Measurements from ENCODE around the gene STMN3. TPM values are rescaled to one million over a fixed set of nuclear protein-coding genes. Genes with fewer than 3 reads are reported as not detected.

The STMN3 gene
- total RNA-seq, 2 donors from 2014 or later: 2.5 to 5.3 TPM

- Histone ChIP-seq H3K9ac (ENCODE audit: low read depth in 2 of 2, low read length in 2 of 2) (peak overlapping the region in 1 of 2 donors; percentile 50), H3K9me3 (no peaks in the 10 kb centered on the region), H3K4me1 (peaks cover 36% of the 10 kb centered on the region), H3K27ac (peak overlapping the region; percentile 83), H3K27me3 (no peaks in the 10 kb centered on the region), H3K4me3 (peak overlapping the region; percentile 26), H3K36me3 (no peaks in the 10 kb centered on the region)
- TF ChIP-seq, protein P1, sequence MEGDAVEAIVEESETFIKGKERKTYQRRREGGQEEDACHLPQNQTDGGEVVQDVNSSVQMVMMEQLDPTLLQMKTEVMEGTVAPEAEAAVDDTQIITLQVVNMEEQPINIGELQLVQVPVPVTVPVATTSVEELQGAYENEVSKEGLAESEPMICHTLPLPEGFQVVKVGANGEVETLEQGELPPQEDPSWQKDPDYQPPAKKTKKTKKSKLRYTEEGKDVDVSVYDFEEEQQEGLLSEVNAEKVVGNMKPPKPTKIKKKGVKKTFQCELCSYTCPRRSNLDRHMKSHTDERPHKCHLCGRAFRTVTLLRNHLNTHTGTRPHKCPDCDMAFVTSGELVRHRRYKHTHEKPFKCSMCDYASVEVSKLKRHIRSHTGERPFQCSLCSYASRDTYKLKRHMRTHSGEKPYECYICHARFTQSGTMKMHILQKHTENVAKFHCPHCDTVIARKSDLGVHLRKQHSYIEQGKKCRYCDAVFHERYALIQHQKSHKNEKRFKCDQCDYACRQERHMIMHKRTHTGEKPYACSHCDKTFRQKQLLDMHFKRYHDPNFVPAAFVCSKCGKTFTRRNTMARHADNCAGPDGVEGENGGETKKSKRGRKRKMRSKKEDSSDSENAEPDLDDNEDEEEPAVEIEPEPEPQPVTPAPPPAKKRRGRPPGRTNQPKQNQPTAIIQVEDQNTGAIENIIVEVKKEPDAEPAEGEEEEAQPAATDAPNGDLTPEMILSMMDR (IDR thresholded peaks at IDR 0.05): no peak
- intact Hi-C loops (cut with DNase I): no loop called here
- DNase-seq: peak; percentile 59
Observed at GRCh38 chr20:63690898-63691710, 37.9 kb upstream of the STMN3 start.

DNA sequence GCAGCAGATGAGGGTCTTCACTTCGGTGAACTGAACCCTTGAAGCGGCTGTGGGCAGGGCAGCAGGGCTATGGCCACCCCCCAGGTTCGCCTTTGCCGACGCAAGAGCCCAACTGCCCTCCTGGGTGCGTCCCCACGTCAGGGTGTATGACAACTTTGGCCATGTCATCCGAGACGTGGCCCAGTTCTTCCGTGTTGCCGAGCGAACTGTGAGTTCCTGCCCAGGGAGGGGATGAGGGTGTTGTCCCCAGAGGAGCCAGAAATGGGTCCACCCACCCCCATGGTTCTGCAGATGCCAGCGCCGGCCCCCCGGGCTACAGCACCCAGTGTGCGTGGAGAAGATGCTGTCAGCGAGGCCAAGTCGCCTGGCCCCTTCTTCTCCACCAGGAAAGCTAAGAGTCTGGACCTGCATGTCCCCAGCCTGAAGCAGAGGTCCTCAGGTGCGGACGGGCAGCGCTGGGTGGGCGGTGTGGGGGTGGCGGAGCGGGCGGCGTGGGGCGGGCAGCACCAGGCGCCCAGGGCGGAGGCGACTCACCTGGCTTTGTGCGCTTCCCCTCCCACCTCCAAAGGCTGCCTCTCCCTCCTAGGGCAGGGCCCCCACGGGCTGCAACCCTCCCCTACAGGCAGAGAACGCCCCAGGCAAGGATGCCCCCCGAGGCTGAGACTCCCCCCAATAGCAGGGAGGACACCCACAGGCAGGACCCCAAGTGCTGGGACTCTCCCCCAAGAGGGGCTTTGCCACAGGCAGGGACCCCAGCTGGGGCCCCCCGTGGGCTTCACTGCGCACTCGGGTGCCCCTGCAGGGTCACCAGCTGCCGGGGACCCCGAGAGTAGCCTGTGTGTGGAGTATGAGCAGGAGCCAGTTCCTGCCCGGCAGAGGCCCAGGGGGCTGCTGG is 37.0 kb upstream of the STMN3 start:
- Histone ChIP-seq H3K36me3 (no peaks in the 10 kb centered on the region), H3K9ac (ENCODE audit: low read depth in 2 of 2, low read length in 2 of 2) (peak overlapping the region; percentile 12 to 31), H3K9me3 (no peaks in the 10 kb centered on the region), H3K4me1 (peaks cover 33% of the 10 kb centered on the region), H3K4me3 (peak overlapping the region; percentile 26), H3K27me3 (no peaks in the 10 kb centered on the region), H3K27ac (peak overlapping the region; percentile 83)
- TF ChIP-seq, protein P1 (IDR thresholded peaks at IDR 0.05): no peak
- DNase-seq: no peak
- intact Hi-C loops (cut with DNase I): no loop called here

GRCh38 chr20:63689046-63690002 is 36.1 kb upstream of the STMN3 start:
- H3K27ac ChIP-seq: peak overlapping the region; percentile 83

DNA sequence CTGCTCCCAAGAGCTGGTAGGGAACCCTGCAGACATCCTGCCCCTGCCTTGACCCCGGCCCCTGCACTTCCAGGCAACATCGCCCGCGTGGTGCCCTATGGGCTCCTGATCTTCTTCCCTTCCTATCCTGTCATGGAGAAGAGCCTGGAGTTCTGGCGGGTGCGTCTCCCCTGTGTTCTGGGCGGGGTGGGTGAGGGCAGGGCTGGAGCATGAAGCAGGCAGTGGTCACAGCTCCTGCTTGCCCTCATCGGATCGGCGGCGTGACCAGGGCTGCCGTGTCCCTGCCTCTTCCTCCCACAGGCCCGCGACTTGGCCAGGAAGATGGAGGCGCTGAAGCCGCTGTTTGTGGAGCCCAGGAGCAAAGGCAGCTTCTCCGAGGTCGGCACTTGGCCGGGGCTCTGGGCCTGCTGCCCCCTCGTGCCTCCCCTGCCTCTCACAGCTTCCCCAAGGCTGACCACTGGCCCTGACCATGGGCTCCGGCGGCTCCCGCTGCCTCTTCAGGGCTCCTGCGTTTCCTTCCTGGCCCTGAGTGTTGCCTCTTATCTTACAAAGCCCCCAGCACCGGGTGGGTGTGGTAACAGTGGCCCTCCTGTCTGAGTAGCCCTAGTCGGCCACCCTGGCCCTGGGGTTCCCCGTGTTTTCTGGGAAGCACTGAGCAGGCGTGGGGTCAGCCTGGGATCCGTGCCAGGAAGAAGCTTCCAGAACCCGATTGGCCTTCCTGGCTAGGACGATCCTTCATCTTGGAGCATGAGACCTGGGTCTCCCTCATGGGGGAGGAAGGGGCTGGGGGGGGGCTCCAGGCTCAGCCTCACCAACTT is 35.2 kb upstream of the STMN3 start:
- intact Hi-C loops (cut with DNase I): no loop called here
- Histone ChIP-seq H3K36me3 (no peaks in the 10 kb centered on the region), H3K9me3 (no peaks in the 10 kb centered on the region), H3K27me3 (no peaks in the 10 kb centered on the region), H3K9ac (ENCODE audit: low read depth in 2 of 2, low read length in 2 of 2) (peak overlapping the region in 1 of 2 donors; percentile 41), H3K4me1 (peaks cover 33% of the 10 kb centered on the region), H3K4me3 (no peak overlapping the region), H3K27ac (peak overlapping the region; percentile 82)
- TF ChIP-seq, protein P1 (IDR thresholded peaks at IDR 0.05): no peak
- no peak for DNase-seq

More at GRCh38 chr20:63689046-63690002, 36.1 kb upstream of the STMN3 start:
- TF ChIP-seq, protein P1 (IDR thresholded peaks at IDR 0.05): no peak
- H3K4me1 ChIP-seq: peaks cover 33% of the 10 kb centered on the region
- no peaks in the 10 kb centered on the region for H3K9me3 ChIP-seq
- H3K36me3 ChIP-seq: no peaks in the 10 kb centered on the region
- peak overlapping the region in 1 of 2 donors; percentile 12 for H3K9ac ChIP-seq (ENCODE audit: low read depth in 2 of 2, low read length in 2 of 2)
- peak overlapping the region; percentile 26 for H3K4me3 ChIP-seq
- H3K27me3 ChIP-seq: no peaks in the 10 kb centered on the region
- intact Hi-C loops (cut with DNase I): no loop called here
- no peak for DNase-seq
